Measurements from ENCODE around the gene ANKAR.
"Not testable (repeated sequence)": the region's sequence is repeated elsewhere in the genome, so short reads cannot be mapped to it uniquely, and the experiment has no call there.

ANKAR gene

GRCh38 chr2:189709501-189710221, 35.2 kb downstream of the ANKAR start:
- no peak for DNase-seq

- not testable (repeated sequence) for DNase-seq
These were observed 43.1 kb downstream of the ANKAR start for GRCh38 chr2:189717593-189717992.

- no peak for DNase-seq
These were observed 45.1 kb downstream of the ANKAR start for GRCh38 chr2:189719571-189719970.

- DNase-seq: no peak
These were observed 48.7 kb downstream of the ANKAR start for GRCh38 chr2:189723192-189723591.

Measured in effector CD4-positive, alpha-beta T cell (primary cell).